ENCODE data around the gene SEZ6.

SEZ6 gene

GRCh38 chr17:28907709-28908475 is 97.9 kb downstream of the SEZ6 start:
- TF ChIP-seq CTCF (IDR thresholded peaks at IDR 0.05; ENCODE audit: low read depth, low read length, missing control alignments): no peak
- H3K4me3 ChIP-seq (ENCODE audit: low read depth, low read length): no peak overlapping the region
- no peak for DNase-seq (ENCODE audit: low read depth)

- no peak overlapping the region for H3K4me3 ChIP-seq (ENCODE audit: low read depth, low read length)
- no peak for DNase-seq (ENCODE audit: low read depth)
- TF ChIP-seq CTCF (IDR thresholded peaks at IDR 0.05; ENCODE audit: low read depth, low read length, missing control alignments): no peak
These were observed 99.0 kb downstream of the SEZ6 start for GRCh38 chr17:28906706-28907438.

- DNase-seq (ENCODE audit: low read depth): no peak
- no peak overlapping the region for H3K4me3 ChIP-seq (ENCODE audit: low read depth, low read length)
- TF ChIP-seq CTCF (IDR thresholded peaks at IDR 0.05; ENCODE audit: low read depth, low read length, missing control alignments): no peak
These were observed 99.6 kb downstream of the SEZ6 start for GRCh38 chr17:28906276-28906675.
